K562 (cell line): ENCODE results near the gene TYSND1. TPM values are rescaled to one million over a fixed set of nuclear protein-coding genes. Genes with fewer than 3 reads are reported as not detected.

ENCODE experiments used
- ATAC-seq: fragments of 200-7000 bp; cut with Tn5 transposase; 3 replicates; pipeline ENCODE4 v1.9.1; 2020; ENCODE audit warnings: moderate library complexity
- BruUV-seq: library from RNA; stranded (reverse); fragments of 400-500 nt; replicated peaks from 2 replicates; lab custom pipeline; 2021; lab: Mats Ljungman, UMichigan
- CTCF ChIA-PET: fragments of 300-600 bp; formaldehyde crosslinking; extraction: SDS; loops from one replicate; lab custom pipeline; 2021; ENCODE audit warnings: low intra/inter-chr PET ratio; lab: Yijun Ruan, JAX
- POLR2A ChIA-PET: fragments of 300-600, 350-650 bp; sonication (Branson Sonifier 250); formaldehyde crosslinking; extraction: SDS; loops from one replicate; lab custom pipeline; 2021; ENCODE audit warnings: antibody characterized with exemption, inconsistent platforms; lab: Yijun Ruan, JAX
- DNase-seq, 4 experiments: peaks; one replicate each; pipeline versions ENCODE4 v3.0.0 to v3.0.0-alpha.2; 2011 to 2018; ENCODE audit warnings: low spot score in 3 of 4, mixed read lengths in 3 of 4; ENCODE audit errors: extremely low read depth in 1 of 4
- FAIRE-seq: peaks from 2 replicates; lab custom pipeline; 2011; peaks lifted over from hg19 to GRCh38; lab: Jason Lieb, UNC
- H2AFZ ChIP-seq: 2 replicates; pipeline ENCODE4 v1.6.0; 2011; ENCODE audit warnings: low read depth, low read length, control low read depth, inconsistent platforms
- H3K27ac ChIP-seq: fragments of 200-600 bp; 3 replicates; pipeline ENCODE4 v1.8.0; 2011; ENCODE audit warnings: low read depth, mild to moderate bottlenecking, control low read depth, inconsistent platforms, low read length, moderate library complexity, mixed read lengths; ENCODE audit errors: extremely low read depth
- H3K27me3 ChIP-seq, 2 experiments: fragments of 300-600 bp in 1 of 2; 2 replicates in 1 of 2; 3 replicates in 1 of 2; pipeline versions ENCODE4 v1.6.0 to v1.8.0; 2011; ENCODE audit warnings: inconsistent platforms in 2 of 2, low read length in 2 of 2, mild to moderate bottlenecking in 1 of 2, mixed read lengths in 1 of 2, moderate library complexity in 1 of 2; ENCODE audit not compliant: control insufficient read depth in 2 of 2, insufficient read depth in 2 of 2
- H3K36me3 ChIP-seq: fragments of 300-600 bp; 3 replicates; pipeline ENCODE4 v1.8.0; 2011; ENCODE audit warnings: mild to moderate bottlenecking, low read length, inconsistent platforms; ENCODE audit not compliant: control insufficient read depth, insufficient read depth
- H3K4me1 ChIP-seq, 2 experiments: fragments of 200-600 bp in 1 of 2; replicated peaks in 1 of 2; 2 replicates in 1 of 2; 3 replicates in 1 of 2; pipeline versions ENCODE4 v1.5.1 to v1.8.0; 2011; ENCODE audit warnings: inconsistent platforms in 2 of 2, low read length in 2 of 2, mild to moderate bottlenecking in 1 of 2, mixed read lengths in 1 of 2, moderate library complexity in 1 of 2; ENCODE audit not compliant: control insufficient read depth in 2 of 2, insufficient read depth in 2 of 2
- H3K4me2 ChIP-seq: 2 replicates; pipeline ENCODE4 v1.6.1; 2011; ENCODE audit warnings: low read length, control low read depth, inconsistent platforms, mixed read lengths; ENCODE audit not compliant: insufficient read depth
- H3K4me3 ChIP-seq: fragments of 200-600 bp; sonication (generic), shearing (Covaris generic); 2 replicates; pipeline ENCODE4 v1.5.1; 2016; ENCODE audit warnings: control low read depth, inconsistent platforms
- H3K79me2 ChIP-seq: fragments of 200-600 bp; 3 replicates; pipeline ENCODE4 v1.8.0; 2011; ENCODE audit warnings: low read length, inconsistent platforms; ENCODE audit not compliant: control insufficient read depth, insufficient read depth
- H3K9ac ChIP-seq, 2 experiments: 2 replicates each; pipeline versions ENCODE4 v1.6.0 to v1.6.1; 2011; ENCODE audit warnings: low read depth in 2 of 2, low read length in 2 of 2, control low read depth in 1 of 2, inconsistent platforms in 1 of 2, mild to moderate bottlenecking in 1 of 2, mixed read lengths in 1 of 2; ENCODE audit not compliant: insufficient read depth in 1 of 2
- H3K9me1 ChIP-seq: one replicate; pipeline ENCODE4 v1.6.0; 2011; ENCODE audit warnings: inconsistent platforms, mild to moderate bottlenecking, low read length, moderate library complexity; ENCODE audit not compliant: control insufficient read depth, insufficient read depth
- H3K9me3 ChIP-seq: replicated peaks from 2 replicates; pipeline ENCODE4 v1.5.1; 2011; ENCODE audit warnings: low read depth, low read length, inconsistent platforms; ENCODE audit not compliant: control insufficient read depth, insufficient read depth
- H4K20me1 ChIP-seq: replicated peaks from 2 replicates; pipeline ENCODE4 v1.6.1; 2011; ENCODE audit warnings: low read length, inconsistent platforms, mixed read lengths; ENCODE audit not compliant: control insufficient read depth, insufficient read depth
- COPS2 ChIP-seq: fragments of 450-650 bp; conservative IDR thresholded peaks from 2 replicates; pipeline ENCODE4 v1.6.1; 2016; ENCODE audit warnings: mild to moderate bottlenecking, moderate library complexity
- ELF4 ChIP-seq: fragments of 450-650 bp; formaldehyde crosslinking; IDR thresholded peaks from 2 replicates; pipeline ENCODE4 v1.4.0; 2022; ENCODE audit warnings: missing genetic modification characterization
- GABPB1 ChIP-seq: sonication (generic); formaldehyde crosslinking; IDR thresholded peaks from 2 replicates; pipeline ENCODE4 v1.8.0; 2022; ENCODE audit warnings: mild to moderate bottlenecking, missing genetic modification reagents
- GATAD2B ChIP-seq: fragments of 450-650 bp; IDR thresholded peaks from 2 replicates; pipeline ENCODE4 v1.6.1; 2017; ENCODE audit warnings: mild to moderate bottlenecking, borderline replicate concordance
- HBP1 ChIP-seq: fragments of 450-650 bp; formaldehyde crosslinking; IDR thresholded peaks from 2 replicates; pipeline ENCODE4 v1.4.0; 2022; ENCODE audit warnings: missing genetic modification characterization
- HDAC8 ChIP-seq: fragments of 450-650 bp; IDR thresholded peaks from 2 replicates; pipeline ENCODE4 v1.6.1; 2016; ENCODE audit warnings: mild to moderate bottlenecking, missing genetic modification characterization, moderate library complexity, missing compliant biosample characterization
- HNRNPLL ChIP-seq: fragments of 200-400 bp; formaldehyde crosslinking; IDR thresholded peaks from 2 replicates; pipeline ENCODE4 v1.6.1; 2017; ENCODE audit warnings: low read length, low read depth, mild to moderate bottlenecking; ENCODE audit not compliant: poor library complexity, severe bottlenecking
- MBD2 ChIP-seq: sonication (generic); IDR thresholded peaks from 2 replicates; pipeline ENCODE4 v1.6.1; 2016; ENCODE audit warnings: low read depth, borderline replicate concordance
- POU5F1 ChIP-seq: fragments of 150-350 bp; IDR thresholded peaks from 2 replicates; pipeline ENCODE4 v1.6.1; 2014; ENCODE audit warnings: borderline replicate concordance, low read length, low read depth, mild to moderate bottlenecking; ENCODE audit not compliant: partially characterized antibody
- PRPF4 ChIP-seq: fragments of 200-400 bp; formaldehyde crosslinking; IDR thresholded peaks from one replicate; pipeline ENCODE4 v1.6.1; 2017; ENCODE audit warnings: low read length, low read depth, mild to moderate bottlenecking; ENCODE audit not compliant: insufficient read depth, poor library complexity, severe bottlenecking
- RFX1 ChIP-seq: fragments of 450-650 bp; IDR thresholded peaks from 2 replicates; pipeline ENCODE4 v1.6.1; 2016; ENCODE audit warnings: mild to moderate bottlenecking, moderate library complexity
- SMAD2 ChIP-seq: fragments of 150-350 bp; IDR thresholded peaks from 2 replicates; pipeline ENCODE4 v1.6.1; 2014; ENCODE audit warnings: low read depth, mild to moderate bottlenecking, low read length
- ZBTB26 ChIP-seq: fragments of 450-650 bp; formaldehyde crosslinking; IDR thresholded peaks from 2 replicates; pipeline ENCODE4 v1.4.0; 2022; ENCODE audit warnings: missing genetic modification characterization
- ZNF280A ChIP-seq: fragments of 450-650 bp; IDR thresholded peaks from 2 replicates; pipeline ENCODE4 v1.6.1; 2018; ENCODE audit warnings: mild to moderate bottlenecking, low read depth; ENCODE audit not compliant: partially characterized antibody
- ZNF77 ChIP-seq: fragments of 250-450 bp; sonication (Bioruptor Pico); IDR thresholded peaks from 2 replicates; pipeline ENCODE4 v1.5.0; 2020
- WGBS: fragments of 100-300 bp; shearing (Covaris generic); methylation state at CpG from one replicate; pipeline ENCODE4 v1.1.6; 2016; ENCODE audit warnings: low coverage, mixed read lengths; ENCODE audit not compliant: insufficient coverage; ENCODE audit errors: missing lambda C conversion rate; 5-methylcytosine and 5-hydroxymethylcytosine counted together
- in situ Hi-C: fragments of 300-500 bp; cut with MboI; formaldehyde crosslinking; loops from 4 replicates; pipeline ENCODE4 v1.15.0; 2018; ENCODE audit warnings: inconsistent platforms, mixed read lengths
- intact Hi-C: fragments of 100-400 bp; cut with micrococcal nuclease; formaldehyde crosslinking; loops from 2 replicates; pipeline ENCODE4 v1.14.2; 2022
- polyA plus RNA-seq, 8 experiments: library from polyadenylated mRNA; depleted of rRNA in 4 of 8; stranded (reverse) in 5 of 8; unstranded in 3 of 8; fragments of >200 nt; fragmentation: Nextera tagmentation in 2 of 8; fragmentation: Illumina TruSeq in 1 of 8; extraction: Ambion mirVana in 2 of 8; extraction: Trizol in 1 of 8; gene quantifications; 2 replicates each; pipeline versions ENCODE4 v1.2.1 to v1.2.3, GENCODE V29; 2011 to 2014; ENCODE audit warnings: inconsistent platforms in 1 of 8, missing spikeins in 1 of 8
- total RNA-seq, 7 experiments: library from RNA; depleted of rRNA in 6 of 7; stranded (reverse); fragments of >200 nt in 6 of 7; fragmentation: Illumina TruSeq in 2 of 7; extraction: Trizol in 2 of 7; gene quantifications; 2 replicates each; pipeline versions ENCODE4 v1.2.1 to v1.2.3, GENCODE V29; 2011 to 2021; ENCODE audit warnings: low replicate concordance in 1 of 7

TYSND1 gene
- total and polyA plus RNA-seq, 9 of the 15 experiments (the other 6 are each of a cell fraction or from before 2014, with no cell fraction given) = 0.60 to 2.0 (median 1.3) TPM

- FAIRE-seq (no peak), ATAC-seq (no peak), DNase-seq (no peak)
- 77% methylated on average over 9 of the region's 11 CpGs for WGBS
- no peak overlapping the region for H3K27ac ChIP-seq
- H3K79me2 ChIP-seq = no peaks in the 10 kb centered on the region
- peaks cover 3% of the 10 kb centered on the region for H3K9me1 ChIP-seq
- intact Hi-C loops = no loop called here
- no peak overlapping the region for H2AFZ ChIP-seq
- H3K4me1 ChIP-seq = peaks cover 4 to 8% of the 10 kb centered on the region in 2 experiments; a peak in 4 of 5 replicates
- no peaks in the 10 kb centered on the region for H3K9me3 ChIP-seq
- no peaks in the 10 kb centered on the region; a peak in 1 of 5 replicates for H3K27me3 ChIP-seq
- CTCF ChIA-PET = no interaction called here
- in situ Hi-C loops = no loop called here
- peaks cover 16% of the 10 kb centered on the region; the same call in 2 of the 3 replicates for H3K36me3 ChIP-seq
- no peak overlapping the region for H3K4me3 ChIP-seq
- BruUV-seq = no TSS peak
- H3K4me2 ChIP-seq = no peak overlapping the region
- POLR2A ChIA-PET = interaction anchor here (0.6 to 1.2 kb wide), 3 partner anchors 11 to 408 kb away, joined by 3 read pairs; no protein-coding TSS in a partner anchor
- H3K9ac ChIP-seq = no peak overlapping the region; a peak in 1 of 4 replicates
- H4K20me1 ChIP-seq = peaks cover 3% of the 10 kb centered on the region
- TF ChIP-seq PRPF4 (no peak), POU5F1 (no peak), HBP1 (CRISPR knock-in tag) (no peak), MBD2 (no peak), GATAD2B (no peak), ELF4 (no peak), ZNF280A (no peak), RFX1 (no peak), HNRNPLL (no peak), GABPB1 (CRISPR knock-in tag) (no peak), ZNF77 (CRISPR knock-in tag) (no peak), HDAC8 (no peak), ZBTB26 (CRISPR knock-in tag) (no peak), COPS2 (no peak), SMAD2 (no peak)
Observed at GRCh38 chr10:70121281-70121949, 25.1 kb downstream of the TYSND1 start.
